IMR-90 (cell line): ENCODE data around the gene ZNF622. TPM values are rescaled to one million over a fixed set of nuclear protein-coding genes. Genes with fewer than 3 reads are reported as not detected.

ENCODE experiments used
- ATAC-seq: fragments of 200-7000 bp; cut with Tn5 transposase; 2 replicates; pipeline ENCODE4 v1.9.1; 2020; ENCODE audit warnings: low read depth, mild to moderate bottlenecking, moderate library complexity
- BruUV-seq: library from RNA; stranded (reverse); fragments of 400-500 nt; replicated peaks from 2 replicates; lab custom pipeline; 2021; lab: Mats Ljungman, UMichigan
- CTCF ChIA-PET: fragments of 300-600 bp; formaldehyde crosslinking; extraction: SDS; loops from one replicate; lab custom pipeline; 2021; ENCODE audit warnings: antibody characterized with exemption; lab: Yijun Ruan, JAX
- POLR2A ChIA-PET: fragments of 300-600 bp; sonication (Branson Sonifier 250); formaldehyde crosslinking; loops from one replicate; lab custom pipeline; 2022; ENCODE audit warnings: antibody characterized with exemption; ENCODE audit not compliant: unreplicated experiment; lab: Charles Lee
- DNase-seq: peaks from one replicate; pipeline ENCODE4 v3.0.0; 2013
- H2AFZ ChIP-seq: replicated peaks from 2 replicates; pipeline ENCODE3; 2013; ENCODE audit warnings: low read length, mild to moderate bottlenecking; ENCODE audit not compliant: poor library complexity
- H2AK5ac ChIP-seq: 2 replicates; pipeline ENCODE4 v1.6.1; 2013; ENCODE audit warnings: low read depth, low read length, inconsistent platforms
- H2AK9ac ChIP-seq: replicated peaks from 2 replicates; pipeline ENCODE3; 2013; ENCODE audit warnings: mild to moderate bottlenecking, low read depth, low read length, moderate library complexity; ENCODE audit not compliant: poor library complexity
- H2BK120ac ChIP-seq: 2 replicates; pipeline ENCODE4 v1.6.1; 2013; ENCODE audit warnings: low read depth, low read length, inconsistent platforms
- H2BK15ac ChIP-seq: 3 replicates; pipeline ENCODE4 v1.6.1; 2013; ENCODE audit warnings: low read depth, low read length, inconsistent platforms
- H2BK20ac ChIP-seq: 2 replicates; pipeline ENCODE4 v1.6.1; 2013; ENCODE audit warnings: low read depth, mild to moderate bottlenecking, inconsistent platforms, low read length, moderate library complexity
- H2BK5ac ChIP-seq: 2 replicates; pipeline ENCODE4 v1.6.1; 2013; ENCODE audit warnings: mild to moderate bottlenecking, low read depth, low read length, inconsistent platforms; ENCODE audit not compliant: poor library complexity, severe bottlenecking
- H3K14ac ChIP-seq: replicated peaks from 2 replicates; pipeline ENCODE4 v1.6.1; 2013; ENCODE audit warnings: low read depth, low read length, inconsistent platforms
- H3K18ac ChIP-seq: 2 replicates; pipeline ENCODE4 v1.6.1; 2013; ENCODE audit warnings: low read depth, low read length, control low read depth
- H3K23ac ChIP-seq: 2 replicates; pipeline ENCODE4 v1.6.1; 2013; ENCODE audit warnings: low read depth, low read length, inconsistent platforms
- H3K27ac ChIP-seq: 2 replicates; pipeline ENCODE4 v1.5.1; 2013; ENCODE audit warnings: mild to moderate bottlenecking, control low read depth, low read length; ENCODE audit not compliant: insufficient read depth
- H3K27me3 ChIP-seq: 2 replicates; pipeline ENCODE4 v1.6.1; 2013; ENCODE audit warnings: low read length; ENCODE audit not compliant: control insufficient read depth, insufficient read depth
- H3K36me3 ChIP-seq: 2 replicates; pipeline ENCODE4 v1.6.1; 2013; ENCODE audit warnings: low read length, mixed read lengths; ENCODE audit not compliant: control insufficient read depth, insufficient read depth
- H3K4ac ChIP-seq: 2 replicates; pipeline ENCODE4 v1.6.1; 2013; ENCODE audit warnings: low read depth, low read length, inconsistent platforms
- H3K4me1 ChIP-seq: 2 replicates; pipeline ENCODE4 v1.6.1; 2013; ENCODE audit warnings: low read length, mixed read lengths; ENCODE audit not compliant: control insufficient read depth, insufficient read depth
- H3K4me2 ChIP-seq: 2 replicates; pipeline ENCODE4 v1.6.1; 2013; ENCODE audit warnings: low read depth, mild to moderate bottlenecking, control low read depth, low read length, moderate library complexity
- H3K4me3 ChIP-seq: 2 replicates; pipeline ENCODE4 v1.5.1; 2013; ENCODE audit warnings: low read depth, mild to moderate bottlenecking, control low read depth, low read length, moderate library complexity; ENCODE audit not compliant: insufficient read depth
- H3K56ac ChIP-seq: 2 replicates; pipeline ENCODE4 v1.6.1; 2013; ENCODE audit warnings: low read length, inconsistent platforms; ENCODE audit not compliant: insufficient read depth; ENCODE audit errors: extremely low read depth
- H3K79me1 ChIP-seq, 2 experiments: 2 replicates each; pipeline ENCODE4 v1.6.1; 2013; ENCODE audit warnings: low read length in 2 of 2, inconsistent platforms in 1 of 2, low read depth in 1 of 2
- H3K9ac ChIP-seq: 2 replicates; pipeline ENCODE4 v1.6.1; 2013; ENCODE audit warnings: low read depth, low read length, control low read depth
- H3K9me1 ChIP-seq: 2 replicates; pipeline ENCODE4 v1.6.1; 2013; ENCODE audit warnings: low read length, inconsistent platforms; ENCODE audit not compliant: insufficient read depth
- H3K9me3 ChIP-seq: 2 replicates; pipeline ENCODE4 v1.6.1; 2013; ENCODE audit warnings: low read length; ENCODE audit not compliant: control insufficient read depth, insufficient read depth
- H4K20me1 ChIP-seq: 2 replicates; pipeline ENCODE4 v1.6.1; 2013; ENCODE audit warnings: low read length, inconsistent platforms; ENCODE audit not compliant: insufficient read depth
- H4K5ac ChIP-seq: 2 replicates; pipeline ENCODE4 v1.6.1; 2013; ENCODE audit warnings: mild to moderate bottlenecking, low read depth, low read length, control low read depth
- H4K8ac ChIP-seq, 2 experiments: 2 replicates each; pipeline ENCODE4 v1.6.1; 2013; ENCODE audit warnings: low read depth in 2 of 2, low read length in 2 of 2, control low read depth in 1 of 2, inconsistent platforms in 1 of 2
- H4K91ac ChIP-seq: 2 replicates; pipeline ENCODE4 v1.6.1; 2013; ENCODE audit warnings: low read depth, low read length, inconsistent platforms; ENCODE audit not compliant: insufficient read depth
- MAZ ChIP-seq: IDR thresholded peaks from 2 replicates; pipeline ENCODE4 v1.6.1; 2012; ENCODE audit warnings: low read depth, mild to moderate bottlenecking, low read length, improper control_type of control experiment, moderate library complexity, borderline replicate concordance
- POLR2A ChIP-seq: IDR thresholded peaks from 2 replicates; pipeline ENCODE4 v1.6.1; 2012; ENCODE audit warnings: mild to moderate bottlenecking, low read depth, low read length
- RFX5 ChIP-seq: IDR thresholded peaks from 2 replicates; pipeline ENCODE4 v1.8.0; 2012; ENCODE audit warnings: low read depth, mild to moderate bottlenecking, low read length, moderate library complexity
- WGBS, 2 experiments: methylation state at CpG; one replicate each; pipeline versions ENCODE4 v1.1.5 to v1.1.7; 2013; ENCODE audit warnings: missing lambda C conversion rate in 2 of 2; ENCODE audit not compliant: insufficient read length in 1 of 2; ENCODE audit errors: extremely low coverage in 2 of 2; 5-methylcytosine and 5-hydroxymethylcytosine counted together
- dilution Hi-C: fragments of 300-500 bp; cut with HindIII; formaldehyde crosslinking; loops from one replicate; pipeline ENCODE4 v1.14.3; 2018; ENCODE audit warnings: low sequenced_read_pairs; ENCODE audit not compliant: unreplicated experiment
- in situ Hi-C: fragments of 300-500 bp; cut with MboI; formaldehyde crosslinking; loops from 3 replicates; pipeline ENCODE4 v1.14.3; 2019; ENCODE audit warnings: low sequenced_read_pairs, inconsistent platforms, mixed read lengths
- intact Hi-C: fragments of 100-400 bp; cut with micrococcal nuclease; formaldehyde crosslinking; loops from 2 replicates; pipeline ENCODE4 v1.10.0; 2022
- polyA plus RNA-seq, 3 experiments: library from polyadenylated mRNA; depleted of rRNA; stranded (reverse); fragments of >200 nt; gene quantifications; 2 replicates each; pipeline ENCODE4 v1.2.3, GENCODE V29; 2012; ENCODE audit warnings: low replicate concordance in 1 of 3
- total RNA-seq: library from RNA; depleted of rRNA; stranded (reverse); fragments of >200 nt; gene quantifications from 2 replicates; pipeline ENCODE4 v1.2.3, GENCODE V29; 2012; rRNA removed

ZNF622 gene
- total and polyA plus RNA-seq, 2 of the 4 experiments (the other 2 are of a cell fraction): 19.5 to 49.3 TPM

GRCh38 chr5:16406023-16406422 is 59.6 kb downstream of the ZNF622 start:
- H2BK5ac ChIP-seq: no peak overlapping the region
- no peak overlapping the region for H2BK20ac ChIP-seq
- intact Hi-C loops (no loop called here), dilution Hi-C loops (no loop called here), in situ Hi-C loops (no loop called here)
- H3K4me3 ChIP-seq: no peak overlapping the region
- H3K14ac ChIP-seq: no peak overlapping the region
- H2AK5ac ChIP-seq: no peak overlapping the region
- H4K8ac ChIP-seq: no peak overlapping the region
- DNase-seq (no peak), ATAC-seq (no peak)
- no peak overlapping the region for H2BK15ac ChIP-seq
- H3K27me3 ChIP-seq: no peaks in the 10 kb centered on the region
- H3K4ac ChIP-seq: no peak overlapping the region
- no CpG with 5 or more reads among the region's 3 CpGs for WGBS, 2 experiments
- ChIA-PET POLR2A (no interaction called here), CTCF (no interaction called here)
- H2AK9ac ChIP-seq: no peak overlapping the region
- H3K18ac ChIP-seq: no peak overlapping the region
- no TSS peak for BruUV-seq
- no peaks in the 10 kb centered on the region for H3K36me3 ChIP-seq
- no peak overlapping the region for H3K4me2 ChIP-seq
- no peaks in the 10 kb centered on the region for H3K4me1 ChIP-seq
- H3K9me3 ChIP-seq: no peaks in the 10 kb centered on the region
- TF ChIP-seq POLR2A: no peak
- TF ChIP-seq MAZ: no peak
- TF ChIP-seq RFX5: no peak
- no peak overlapping the region for H3K27ac ChIP-seq
- H3K79me1 ChIP-seq: no peaks in the 10 kb centered on the region
- H2AFZ ChIP-seq: no peak overlapping the region
- H3K9me1 ChIP-seq: no peaks in the 10 kb centered on the region
- H3K23ac ChIP-seq: no peak overlapping the region
- H3K9ac ChIP-seq: no peak overlapping the region
- H4K91ac ChIP-seq: no peak overlapping the region
- no peak overlapping the region for H2BK120ac ChIP-seq
- H4K5ac ChIP-seq: no peak overlapping the region
- H4K20me1 ChIP-seq: no peaks in the 10 kb centered on the region
- H3K56ac ChIP-seq: no peak overlapping the region

Other genes starting within 250 kb of the ZNF622 start
- gene RETREG1, start 151.2 kb upstream of the ZNF622 start, total RNA-seq: not detected in 2 replicates
- 0.17 TPM in 1 of 2 replicates, not detected in the other for gene RETREG1, start 151.2 kb upstream of the ZNF622 start, polyA plus RNA-seq (2012; rRNA removed)